CD4-positive, alpha-beta T cell treated with Interleukin-1 beta for 1 hour (primary cell): ENCODE results near the gene TSPEAR.
"Not testable (repeated sequence)": the region's sequence is repeated elsewhere in the genome, so short reads cannot be mapped to it uniquely, and the experiment has no call there.

Experiments
- DNase-seq, 2 donors: peaks; one replicate each; pipeline ENCODE4 v3.0.0-alpha.2; 2020 to 2022

TSPEAR gene

DNA sequence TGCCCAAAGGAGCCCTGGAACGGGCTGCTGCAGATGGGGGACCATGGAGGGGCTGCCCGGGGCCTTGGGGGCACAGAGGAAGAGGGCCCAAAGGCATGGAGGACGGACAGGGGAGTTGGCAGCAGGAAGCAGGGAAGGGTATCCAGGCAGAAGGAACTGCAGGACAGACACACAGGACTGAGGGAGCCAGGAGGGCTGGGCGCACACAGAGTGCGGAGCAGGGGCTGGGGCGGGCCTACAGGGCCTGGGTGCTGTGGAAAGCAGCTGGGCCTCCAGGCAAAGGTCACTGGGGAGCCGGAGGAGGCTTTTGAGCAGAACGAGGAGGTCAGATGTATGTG is 199.5 kb downstream of the TSPEAR start:
- DNase-seq, result no peak

DNA sequence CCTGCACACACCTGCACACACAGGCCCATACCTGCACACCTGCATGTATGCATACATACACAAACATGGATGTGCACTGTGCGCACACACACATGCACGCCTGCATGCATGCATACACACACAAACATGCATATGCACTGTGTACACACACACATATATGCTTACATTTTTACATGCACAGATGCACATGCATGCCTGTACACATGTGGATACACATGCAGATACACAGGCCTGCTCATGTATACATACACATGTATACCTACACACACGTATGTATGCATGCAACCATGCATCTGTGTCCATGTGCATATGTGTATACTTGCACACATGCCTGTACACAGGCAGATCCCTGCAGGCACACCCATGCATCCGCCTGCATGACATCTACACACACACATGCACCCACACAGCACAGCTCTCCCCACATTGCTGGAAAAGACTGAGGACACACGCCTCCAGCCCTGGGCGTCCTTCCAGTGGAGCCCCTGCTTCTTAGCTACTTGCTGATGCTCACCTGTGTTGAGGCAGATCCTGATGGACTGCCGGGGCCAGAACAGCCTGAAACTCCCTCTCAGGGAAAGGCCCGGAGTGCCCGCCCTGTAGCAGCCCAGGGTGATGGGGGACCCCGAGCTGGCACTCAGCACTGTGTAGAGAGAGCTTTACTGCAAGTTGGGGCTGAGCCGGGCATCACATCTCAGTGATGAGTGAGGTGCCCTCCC is 200.0 kb downstream of the TSPEAR start:
- no peak for DNase-seq

DNA sequence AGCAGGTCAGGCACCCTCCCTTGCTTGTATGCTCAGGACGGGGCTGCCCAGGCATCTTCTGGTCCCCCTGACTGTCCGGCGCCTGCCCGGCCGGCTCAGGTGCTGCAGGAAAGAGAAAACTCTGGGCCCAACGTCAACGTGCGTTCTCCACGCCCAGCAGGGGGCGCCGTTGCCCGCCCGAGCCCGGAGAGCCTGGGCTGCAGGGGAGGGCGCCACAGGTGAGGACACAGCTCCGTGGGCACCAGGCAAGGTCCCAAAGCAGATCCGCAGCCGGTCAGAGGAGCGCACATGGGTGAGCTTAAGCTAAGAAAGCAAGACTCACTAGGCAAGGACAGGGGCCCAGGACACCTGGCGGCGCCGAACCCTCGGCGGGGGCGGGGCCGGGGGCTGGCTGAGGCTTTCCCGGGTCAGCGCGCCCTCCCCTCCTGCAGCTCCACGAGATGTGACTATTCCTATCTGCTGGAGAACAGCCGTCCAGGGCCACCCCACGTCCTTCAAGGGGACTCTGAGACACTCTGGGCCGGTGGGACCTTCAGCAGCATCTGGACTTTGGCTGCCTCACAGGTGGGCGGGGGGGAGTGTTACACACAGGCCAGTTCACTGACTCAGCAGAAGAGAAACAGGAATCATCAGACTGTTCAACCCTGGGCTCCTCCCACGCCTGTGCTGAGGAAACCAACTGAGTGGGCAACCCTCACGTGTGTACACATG is 200.7 kb downstream of the TSPEAR start:
- peak; percentile 78 to 82 for DNase-seq

GRCh38 chr21:44510109-44510507 is 201.3 kb downstream of the TSPEAR start:
- no peak for DNase-seq

DNA sequence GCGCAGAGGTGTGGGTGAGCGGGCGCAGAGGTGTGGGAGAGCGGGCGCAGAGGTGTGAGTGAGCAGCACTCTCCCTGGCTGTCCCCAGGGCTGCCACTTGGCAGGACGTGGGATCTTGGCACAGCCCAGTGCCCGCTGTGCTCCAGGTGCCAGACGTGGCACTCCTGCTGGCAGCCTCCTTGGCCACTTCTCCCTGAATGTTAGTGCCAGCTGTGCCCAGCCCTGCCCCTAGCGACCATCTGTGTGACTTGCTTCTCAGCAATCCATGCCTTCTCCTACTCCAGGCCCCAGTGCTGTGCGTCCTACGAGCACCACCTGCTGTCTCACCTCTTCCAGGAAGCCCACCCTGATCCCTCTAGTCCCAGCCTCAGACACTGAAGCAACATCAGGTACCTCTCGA is 201.8 kb downstream of the TSPEAR start:
- no peak for DNase-seq

- no peak for DNase-seq
These were observed 202.5 kb downstream of the TSPEAR start for GRCh38 chr21:44508711-44509445.

- no peak for DNase-seq
These were observed 203.0 kb downstream of the TSPEAR start for GRCh38 chr21:44508426-44508710.

DNA sequence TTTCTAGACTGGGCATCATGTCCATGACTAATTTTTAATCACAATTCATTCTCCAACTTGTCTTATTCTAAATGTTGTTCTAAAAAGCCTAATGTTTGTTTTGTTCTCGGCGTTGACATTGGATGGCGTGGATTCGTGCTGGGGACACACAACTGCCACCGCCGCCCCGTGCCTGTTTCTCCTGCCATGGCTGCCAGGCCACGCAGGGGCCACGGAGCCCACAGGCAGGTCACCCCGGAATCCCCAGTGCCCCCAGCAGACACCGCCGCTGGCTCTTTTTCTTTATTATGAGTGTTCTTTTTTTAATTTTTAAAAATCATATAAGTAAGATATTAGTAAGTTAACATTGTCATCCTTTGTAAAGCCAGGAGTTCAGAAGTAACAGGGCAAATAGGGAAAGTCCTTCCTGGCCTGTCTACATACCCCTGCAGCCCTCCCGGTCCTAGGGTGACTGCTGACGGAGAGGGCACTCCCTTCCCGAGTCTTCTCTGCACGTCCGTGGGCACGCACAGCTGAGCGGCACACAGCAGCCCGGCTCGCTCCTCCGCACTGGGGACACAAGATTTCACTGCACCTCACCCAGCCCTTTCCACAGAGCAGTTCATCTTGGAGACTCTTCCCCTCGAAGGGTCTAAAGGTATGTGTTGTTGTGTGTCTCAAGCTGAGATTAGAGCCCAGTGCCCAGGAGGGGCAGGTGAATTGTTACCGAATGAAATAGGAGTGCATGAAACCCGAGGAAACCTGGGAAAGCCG is 203.5 kb downstream of the TSPEAR start:
- no peak for DNase-seq

GRCh38 chr21:44506279-44507255 is 204.8 kb downstream of the TSPEAR start:
- DNase-seq, result no peak

GRCh38 chr21:44505673-44506278 is 205.6 kb downstream of the TSPEAR start:
- DNase-seq, result no peak

DNA sequence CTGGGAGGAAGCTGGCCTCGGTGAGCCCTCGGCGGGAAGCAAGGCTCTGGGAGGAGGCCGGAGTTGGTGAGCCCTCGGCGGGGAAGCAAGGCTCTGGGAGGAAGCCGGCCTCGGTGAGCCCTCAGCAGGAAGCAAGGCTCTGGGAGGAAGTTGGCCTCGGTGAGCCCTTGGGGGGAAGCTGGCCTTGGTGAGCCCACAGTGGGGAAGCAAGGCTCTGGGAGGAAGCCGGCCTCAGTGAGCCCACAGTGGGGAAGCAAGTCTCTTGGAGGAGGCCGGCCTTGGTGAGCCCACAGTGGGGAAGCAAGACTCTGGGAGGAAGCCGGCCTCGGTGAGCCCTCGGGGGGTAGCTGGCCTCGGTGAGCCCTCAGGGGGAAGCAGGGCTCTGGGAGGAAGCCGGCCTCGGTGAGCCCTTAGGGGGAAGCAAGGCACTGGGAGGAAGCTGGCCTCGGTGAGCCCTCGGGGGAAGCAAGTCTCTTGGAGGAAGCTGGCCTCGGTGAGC is 207.4 kb downstream of the TSPEAR start:
- peak in 1 of 2 donors; percentile 12 for DNase-seq

- not testable (repeated sequence) for DNase-seq
These were observed 208.1 kb downstream of the TSPEAR start for GRCh38 chr21:44503006-44503889.

DNA sequence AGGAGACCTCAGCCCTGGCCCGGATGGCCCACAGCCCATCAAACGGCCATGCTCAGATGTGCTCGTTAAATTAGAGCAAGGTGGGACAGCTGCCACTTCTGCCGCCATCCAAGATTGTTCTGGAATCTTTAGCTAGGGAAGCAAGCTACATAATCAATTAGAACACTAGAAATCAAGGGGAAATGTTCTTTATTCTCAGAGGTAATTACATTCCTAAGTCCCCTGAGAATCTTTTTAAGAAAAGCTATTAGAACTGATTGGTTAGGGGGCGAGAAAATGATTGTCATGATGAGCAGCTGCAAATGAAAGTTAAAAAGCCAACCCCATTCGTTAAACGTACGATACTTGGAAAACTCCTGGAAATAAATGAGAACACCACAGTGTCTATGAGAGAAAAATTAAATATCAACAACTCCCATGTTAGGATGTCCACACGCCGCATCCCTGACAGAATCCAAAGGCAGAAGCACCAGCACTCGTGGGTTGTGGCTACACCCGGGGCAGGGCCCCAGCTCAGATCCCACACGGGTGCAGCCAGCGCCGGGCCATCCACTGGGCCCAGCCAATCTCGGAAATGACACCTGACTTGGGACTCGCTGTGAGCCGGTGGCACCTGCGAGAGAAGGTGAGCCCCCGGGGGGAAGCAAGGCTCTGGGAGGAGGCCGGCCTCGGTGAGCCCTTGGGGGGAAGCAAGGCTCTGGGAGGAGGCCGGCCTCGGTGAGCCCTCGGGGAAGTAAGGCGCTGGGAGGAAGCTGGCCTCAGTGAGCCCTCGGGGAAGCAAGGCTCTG is 209.0 kb downstream of the TSPEAR start:
- no peak for DNase-seq

GRCh38 chr21:44500111-44500510 is 211.3 kb downstream of the TSPEAR start:
- no peak for DNase-seq

GRCh38 chr21:44499631-44500030 is 211.7 kb downstream of the TSPEAR start:
- no peak for DNase-seq

- no peak for DNase-seq
These were observed 212.2 kb downstream of the TSPEAR start for GRCh38 chr21:44499211-44499560.

DNA sequence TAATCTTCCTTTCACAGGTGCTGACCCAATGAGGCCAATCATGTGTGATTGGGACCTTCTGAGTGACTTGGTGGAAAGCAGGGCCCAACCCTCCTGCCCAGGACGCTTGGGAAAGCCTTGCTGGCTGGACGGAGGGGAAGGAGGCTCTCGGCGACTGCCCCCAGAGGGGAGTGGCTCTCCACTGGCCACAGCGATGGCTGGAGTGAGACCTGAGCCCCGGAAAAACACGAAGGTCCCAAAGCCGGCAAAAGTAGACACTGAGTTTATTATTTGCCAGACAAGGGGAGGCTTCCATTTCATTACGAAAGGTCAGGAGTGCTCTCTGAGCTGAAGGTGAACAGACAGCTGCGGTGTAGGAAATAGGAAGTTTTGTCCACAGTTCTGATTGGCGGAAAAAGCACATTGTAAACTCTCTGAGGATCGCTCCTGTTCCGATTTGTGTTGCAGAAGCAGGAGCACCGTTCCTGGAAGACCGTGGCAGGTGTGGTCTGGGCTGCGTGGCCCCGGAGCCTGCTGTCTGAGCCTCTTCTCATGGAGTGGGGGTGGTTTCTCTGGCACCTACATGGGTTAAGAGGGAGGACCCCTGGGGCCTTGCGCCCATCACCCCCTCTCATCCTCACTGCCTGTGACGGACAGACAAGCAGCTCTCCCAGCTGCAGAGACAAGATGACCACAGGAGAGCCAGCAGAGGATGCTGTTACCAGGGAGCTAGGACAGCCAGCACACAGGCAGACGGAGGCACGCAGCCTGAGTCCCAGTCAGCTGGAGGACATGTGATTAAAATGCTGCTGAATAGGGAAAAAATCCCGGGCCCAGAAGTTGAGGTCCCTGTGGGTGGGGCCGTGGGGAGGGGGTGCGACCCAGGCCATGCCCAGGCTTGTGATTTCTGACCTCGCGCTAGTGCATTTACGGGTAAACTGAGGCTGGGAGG is 212.8 kb downstream of the TSPEAR start:
- DNase-seq, result no peak

DNA sequence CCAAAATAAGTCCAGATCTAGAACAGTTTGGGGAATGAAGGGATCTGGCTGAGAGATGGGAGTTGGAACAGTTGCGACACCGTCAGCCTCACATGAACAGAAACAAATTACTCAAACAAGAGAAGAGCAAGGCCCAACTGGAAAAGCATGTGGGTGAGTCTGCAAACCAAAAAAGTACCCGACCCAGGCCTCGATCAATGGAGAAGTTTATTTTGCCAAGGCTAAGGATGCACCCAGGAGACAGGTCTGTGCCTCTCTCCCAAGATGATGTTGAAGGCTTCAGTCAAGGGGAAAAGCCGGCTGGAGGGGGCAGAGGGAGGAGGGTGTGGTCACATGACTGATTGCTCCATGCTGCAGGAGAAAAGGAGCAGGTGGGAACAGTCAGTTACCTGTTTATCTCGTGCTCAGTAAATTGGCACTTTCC is 213.7 kb downstream of the TSPEAR start:
- DNase-seq, result no peak
